ENCODE measurements around the gene SETD6.

The SETD6 gene

GRCh38 chr16:58511933-58512815 is 3.1 kb upstream of the SETD6 start:
- Histone ChIP-seq H3K4me3 (ENCODE audit: low read depth in 1 of 2, low read length in 1 of 2) (no peak overlapping the region), H3K9me3 (no peaks in the 10 kb centered on the region), H3K27ac (no peak overlapping the region), H3K36me3 (peaks cover 3% of the 10 kb centered on the region), H3K4me1 (ENCODE audit: control insufficient read depth in 1 of 2, insufficient read depth in 1 of 2, low read depth in 1 of 2, low read length in 1 of 2) (peaks cover 17 to 18% of the 10 kb centered on the region in 2 experiments), H3K27me3 (no peaks in the 10 kb centered on the region)
- peak; percentile 51 for TF ChIP-seq CTCF (IDR thresholded peaks at IDR 0.05)

- Histone ChIP-seq H3K4me3 (ENCODE audit: low read depth in 1 of 2, low read length in 1 of 2) (no peak overlapping the region), H3K9me3 (no peaks in the 10 kb centered on the region), H3K27me3 (no peaks in the 10 kb centered on the region), H3K36me3 (peaks cover 20% of the 10 kb centered on the region), H3K27ac (no peak overlapping the region), H3K4me1 (ENCODE audit: control insufficient read depth in 1 of 2, insufficient read depth in 1 of 2, low read depth in 1 of 2, low read length in 1 of 2) (peaks cover 17 to 18% of the 10 kb centered on the region in 2 experiments)
- TF ChIP-seq CTCF (IDR thresholded peaks at IDR 0.05): no peak
These were observed 1.4 kb upstream of the SETD6 start for GRCh38 chr16:58513874-58514273.

GRCh38 chr16:58515871-58516767 is 802 bp downstream of the SETD6 start:
- Histone ChIP-seq H3K36me3 (peaks cover 42% of the 10 kb centered on the region), H3K27me3 (no peaks in the 10 kb centered on the region), H3K27ac (peak overlapping the region; percentile 62), H3K9me3 (no peaks in the 10 kb centered on the region), H3K4me3 (ENCODE audit: low read depth in 1 of 2, low read length in 1 of 2) (peak overlapping the region; percentile 70 to 84), H3K4me1 (ENCODE audit: control insufficient read depth in 1 of 2, insufficient read depth in 1 of 2, low read depth in 1 of 2, low read length in 1 of 2) (peaks cover 17 to 18% of the 10 kb centered on the region in 2 experiments)
- no peak for TF ChIP-seq CTCF (IDR thresholded peaks at IDR 0.05)

- Histone ChIP-seq H3K36me3 (peaks cover 48% of the 10 kb centered on the region), H3K4me3 (ENCODE audit: low read depth in 1 of 2, low read length in 1 of 2) (no peak overlapping the region), H3K9me3 (no peaks in the 10 kb centered on the region), H3K27ac (no peak overlapping the region), H3K27me3 (no peaks in the 10 kb centered on the region), H3K4me1 (ENCODE audit: control insufficient read depth in 1 of 2, insufficient read depth in 1 of 2, low read depth in 1 of 2, low read length in 1 of 2) (peaks cover 17 to 18% of the 10 kb centered on the region in 2 experiments)
- no peak for TF ChIP-seq CTCF (IDR thresholded peaks at IDR 0.05)
These were observed 1.4 kb downstream of the SETD6 start for GRCh38 chr16:58516768-58517107.

GRCh38 chr16:58518083-58518979 is 3.0 kb downstream of the SETD6 start:
- Histone ChIP-seq H3K36me3 (peaks cover 64% of the 10 kb centered on the region), H3K4me1 (ENCODE audit: control insufficient read depth in 1 of 2, insufficient read depth in 1 of 2, low read depth in 1 of 2, low read length in 1 of 2) (peaks cover 17 to 18% of the 10 kb centered on the region in 2 experiments), H3K4me3 (ENCODE audit: low read depth in 1 of 2, low read length in 1 of 2) (no peak overlapping the region), H3K9me3 (no peaks in the 10 kb centered on the region), H3K27me3 (no peaks in the 10 kb centered on the region), H3K27ac (no peak overlapping the region)
- TF ChIP-seq CTCF (IDR thresholded peaks at IDR 0.05): no peak

Measured in neutrophil (primary cell).